HepG2 (cell line): ENCODE results near the gene PRM3. TPM values are rescaled to one million over a fixed set of nuclear protein-coding genes. Genes with fewer than 3 reads are reported as not detected.

Source experiments
- CBX1 ChIP-seq: IDR thresholded peaks from one replicate; pipeline ENCODE4 v1.6.1; 2016; ENCODE audit warnings: antibody characterized with exemption, low read depth
- CEBPZ ChIP-seq: IDR thresholded peaks from 2 replicates; pipeline ENCODE4 v1.6.1; 2012; ENCODE audit warnings: low read length, improper control_type of control experiment
- HES4 ChIP-seq: sonication (generic); formaldehyde crosslinking; IDR thresholded peaks from 2 replicates; pipeline ENCODE4 v1.9.0; 2021; ENCODE audit warnings: mild to moderate bottlenecking, missing genetic modification reagents, borderline replicate concordance
- KAT7 ChIP-seq: IDR thresholded peaks from 2 replicates; pipeline ENCODE4 v1.6.1; 2018; ENCODE audit warnings: borderline replicate concordance, missing compliant biosample characterization
- LBX2 ChIP-seq: sonication (generic); formaldehyde crosslinking; IDR thresholded peaks from 2 replicates; pipeline ENCODE4 v1.5.0; 2020; ENCODE audit warnings: missing genetic modification reagents, mild to moderate bottlenecking, borderline replicate concordance
- MYPOP ChIP-seq: sonication (generic); formaldehyde crosslinking; IDR thresholded peaks from 2 replicates; pipeline ENCODE4 v1.8.1; 2023; ENCODE audit warnings: mild to moderate bottlenecking, moderate library complexity, missing genetic modification reagents
- NR2F1 ChIP-seq, 2 experiments: fragments of 450-650 bp in 1 of 2; formaldehyde crosslinking in 1 of 2; IDR thresholded peaks; 2 replicates each; pipeline versions ENCODE4 v1.5.0 to v1.6.1; 2016 to 2020; ENCODE audit warnings: mild to moderate bottlenecking in 1 of 2, missing compliant biosample characterization in 1 of 2, missing genetic modification reagents in 1 of 2, moderate library complexity in 1 of 2
- PAWR ChIP-seq: sonication (generic); formaldehyde crosslinking; IDR thresholded peaks from 2 replicates; pipeline ENCODE4 v1.4.0; 2020; ENCODE audit warnings: missing genetic modification reagents, mild to moderate bottlenecking, borderline replicate concordance
- RFX5 ChIP-seq: IDR thresholded peaks from 2 replicates; pipeline ENCODE4 v1.6.1; 2011; ENCODE audit warnings: low read depth, low read length, improper control_type of control experiment
- SNAPC2 ChIP-seq: sonication (generic); formaldehyde crosslinking; IDR thresholded peaks from 2 replicates; pipeline ENCODE4 v1.8.1; 2022; ENCODE audit warnings: mild to moderate bottlenecking, missing genetic modification reagents
- TFDP2 ChIP-seq: sonication (generic); formaldehyde crosslinking; IDR thresholded peaks from 2 replicates; pipeline ENCODE4 v1.4.0; 2020; ENCODE audit warnings: missing genetic modification reagents
- ZNF343 ChIP-seq: sonication (generic); formaldehyde crosslinking; IDR thresholded peaks from 2 replicates; pipeline ENCODE4 v1.4.0; 2020; ENCODE audit warnings: mild to moderate bottlenecking, missing genetic modification reagents
- ZNF362 ChIP-seq: sonication (generic); formaldehyde crosslinking; IDR thresholded peaks from 2 replicates; pipeline ENCODE4 v1.4.0; 2020; ENCODE audit warnings: missing genetic modification reagents, mild to moderate bottlenecking, borderline replicate concordance
- ZNF367 ChIP-seq: sonication (generic); formaldehyde crosslinking; IDR thresholded peaks from 2 replicates; pipeline ENCODE4 v1.4.0; 2020; ENCODE audit warnings: missing genetic modification reagents, borderline replicate concordance
- ZNF414 ChIP-seq: sonication (generic); formaldehyde crosslinking; IDR thresholded peaks from 2 replicates; pipeline ENCODE4 v1.5.0; 2020; ENCODE audit warnings: missing genetic modification reagents
- ZNF546 ChIP-seq: sonication (generic); formaldehyde crosslinking; conservative IDR thresholded peaks from 2 replicates; pipeline ENCODE4 v1.8.1; 2023; ENCODE audit warnings: mild to moderate bottlenecking, missing genetic modification reagents
- ZNF558 ChIP-seq: sonication (generic); formaldehyde crosslinking; IDR thresholded peaks from 2 replicates; pipeline ENCODE4 v1.9.0; 2022; ENCODE audit warnings: mild to moderate bottlenecking, missing genetic modification reagents, borderline replicate concordance
- ZNF605 ChIP-seq: sonication (generic); formaldehyde crosslinking; IDR thresholded peaks from 2 replicates; pipeline ENCODE4 v1.8.0; 2022; ENCODE audit warnings: mild to moderate bottlenecking, missing genetic modification reagents
- polyA plus RNA-seq, 8 experiments: library from polyadenylated mRNA; depleted of rRNA in 3 of 8; stranded (reverse) in 7 of 8; unstranded in 1 of 8; fragments of >200 nt; fragmentation: Illumina TruSeq in 4 of 8; extraction: Trizol in 4 of 8; gene quantifications; 2 replicates each; pipeline versions ENCODE4 v1.2.1 to v1.2.3, GENCODE V29; 2011 to 2016; ENCODE audit warnings: low read depth in 4 of 8, missing spikeins in 1 of 8, mixed read lengths in 1 of 8; ENCODE audit not compliant: insufficient read depth in 1 of 8
- total RNA-seq, 5 experiments: library from RNA; depleted of rRNA; stranded (reverse); fragments of >200 nt; fragmentation: Illumina TruSeq; extraction: Trizol; gene quantifications; 2 replicates each; pipeline ENCODE4 v1.2.3, GENCODE V29; 2016; ENCODE audit warnings: low read depth in 1 of 5

PRM3 gene
- total and polyA plus RNA-seq, 2 of the 13 experiments (the other 11 are each of a cell fraction or from before 2014, with no cell fraction given): not detected

GRCh38 chr16:11309895-11310633, 36.6 kb upstream of the PRM3 start (continued):
- no peak for TF ChIP-seq LBX2
- TF ChIP-seq ZNF343 (CRISPR knock-in tag): no peak
- TF ChIP-seq PAWR: no peak
- TF ChIP-seq KAT7 (CRISPR knock-in tag): no peak
- no peak for TF ChIP-seq ZNF558 (CRISPR knock-in tag)
- TF ChIP-seq ZNF414 (CRISPR knock-in tag): no peak
- peak; percentile 61; the same call in 1 of the 2 replicates for TF ChIP-seq MYPOP (CRISPR knock-in tag)
- no peak for TF ChIP-seq CEBPZ
- no peak for TF ChIP-seq ZNF367
- peak; percentile 88 for TF ChIP-seq CBX1
- 0 out of 2 replicates have a peak, but pooled peaks have one; percentile 11 for TF ChIP-seq ZNF362 (CRISPR knock-in tag)
- no peak for TF ChIP-seq HES4 (CRISPR knock-in tag)
- no peak; the same call in 1 of the 2 replicates for TF ChIP-seq TFDP2
- TF ChIP-seq ZNF605 (CRISPR knock-in tag): peak; percentile 83; the same call in 1 of the 2 replicates
- TF ChIP-seq ZNF546: peak; percentile 86; the same call in 1 of the 2 replicates
- TF ChIP-seq RFX5: no peak
- TF ChIP-seq SNAPC2 (CRISPR knock-in tag): peak; percentile 59; the same call in 1 of the 2 replicates
- TF ChIP-seq NR2F1 (CRISPR knock-in tag; IDR thresholded peaks at IDR 0.05): peak; percentile 92 to 97
